NT2/D1 (cell line): ENCODE results near the gene LIN37.

Experiments
- SUZ12 ChIP-seq: IDR thresholded peaks from 2 replicates; pipeline ENCODE4 v1.6.1; 2011; ENCODE audit not compliant: insufficient read length, insufficient read depth; ENCODE audit errors: extremely low read depth
- YY1 ChIP-seq: IDR thresholded peaks from 2 replicates; pipeline ENCODE4 v1.6.1; 2011; ENCODE audit not compliant: insufficient read length, insufficient read depth
- ZNF274 ChIP-seq: IDR thresholded peaks from 2 replicates; pipeline ENCODE4 v1.6.1; 2011; ENCODE audit warnings: mild to moderate bottlenecking, low read depth, low read length

GRCh38 chr19:35773020-35773806 is 24.8 kb downstream of the LIN37 start:
- no peak for TF ChIP-seq ZNF274
- TF ChIP-seq YY1 = no peak
- no peak for TF ChIP-seq SUZ12
